Neural cell (in vitro differentiated cells): ENCODE measurements around the gene SLCO2A1.

Experiments used
- EP300 ChIP-seq: fragments of 450-650 bp; conservative IDR thresholded peaks from 2 replicates; pipeline ENCODE4 v1.6.1; 2014; ENCODE audit warnings: antibody characterized with exemption, mild to moderate bottlenecking, moderate library complexity; ENCODE audit not compliant: poor library complexity, severe bottlenecking
- EZH2 ChIP-seq: fragments of 200-600, 300-800 bp; shearing (Covaris generic), sonication (generic); IDR thresholded peaks from 2 replicates; pipeline ENCODE4 v1.6.1; 2014; ENCODE audit warnings: antibody characterized with exemption, low read length, borderline replicate concordance, mild to moderate bottlenecking; ENCODE audit not compliant: insufficient read depth, poor library complexity, severe bottlenecking
- POLR2AphosphoS5 ChIP-seq: IDR thresholded peaks from 2 replicates; pipeline ENCODE4 v1.6.1; 2012
- RAD21 ChIP-seq: fragments of 450-650 bp; conservative IDR thresholded peaks from 2 replicates; pipeline ENCODE4 v1.6.1; 2014; ENCODE audit warnings: antibody characterized with exemption, mild to moderate bottlenecking, moderate library complexity
- REST ChIP-seq: IDR thresholded peaks from 2 replicates; pipeline ENCODE4 v1.6.1; 2012; ENCODE audit warnings: borderline replicate concordance
- SMC3 ChIP-seq: fragments of 450-650 bp; conservative IDR thresholded peaks from 2 replicates; pipeline ENCODE4 v1.6.1; 2014; ENCODE audit warnings: antibody characterized with exemption, mild to moderate bottlenecking, moderate library complexity; ENCODE audit not compliant: poor library complexity
- TAF1 ChIP-seq: IDR thresholded peaks from 2 replicates; pipeline ENCODE4 v1.6.1; 2012; ENCODE audit warnings: low read depth
- TF ChIP-seq, protein P1 (sequence below): fragments of 450-650 bp; IDR thresholded peaks from 2 replicates; pipeline ENCODE4 v1.5.1; 2014; ENCODE audit warnings: antibody characterized with exemption, mild to moderate bottlenecking, moderate library complexity; ENCODE audit not compliant: poor library complexity, severe bottlenecking

DNA sequence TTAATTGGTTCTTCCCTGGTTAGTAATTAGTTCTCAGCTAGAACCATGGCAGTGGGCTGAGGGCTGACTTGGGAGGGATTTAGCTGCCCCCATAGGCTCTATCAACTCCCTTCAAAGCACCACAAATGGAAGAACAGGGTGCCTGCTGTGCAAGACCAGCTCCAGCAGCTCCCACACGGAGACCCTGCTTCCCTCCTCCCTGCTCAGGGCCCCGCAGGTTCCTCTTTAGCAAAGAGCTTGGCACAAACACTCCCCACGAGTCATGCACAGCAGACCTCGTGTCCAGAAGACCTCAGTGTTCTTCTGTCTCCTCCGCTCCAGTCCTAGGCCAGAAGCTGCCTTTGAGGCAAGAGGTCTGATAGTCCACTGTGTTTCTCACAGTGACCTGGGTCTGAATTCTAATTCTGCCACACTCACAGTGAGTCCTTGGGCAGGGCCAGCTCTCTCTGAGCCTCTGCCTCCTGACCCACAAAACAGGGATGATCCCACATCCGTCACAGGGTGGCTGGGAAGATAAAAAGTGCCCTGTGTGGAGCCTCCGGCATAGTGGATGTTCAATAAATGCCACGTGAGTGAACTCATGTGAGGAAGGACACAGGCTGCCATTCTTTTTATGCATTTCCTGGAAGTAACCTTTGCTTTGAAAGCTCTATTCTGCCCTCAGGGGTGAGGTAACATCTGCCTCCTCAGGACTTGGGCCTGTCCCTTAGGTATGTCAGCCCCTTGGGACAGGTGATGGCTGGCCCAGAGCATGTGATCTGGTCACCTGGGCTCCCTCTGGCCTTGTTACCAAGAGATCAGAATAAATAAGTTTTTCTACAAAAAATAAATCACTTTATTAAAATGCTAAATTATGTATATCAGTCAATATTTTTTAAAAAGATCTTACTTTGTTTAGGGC is 141.7 kb downstream of the SLCO2A1 start:
- TF ChIP-seq EP300 (no peak), POLR2AphosphoS5 (no peak), EZH2 (no peak), TAF1 (no peak), RAD21 (no peak), SMC3 (no peak), REST (no peak)
- TF ChIP-seq, protein P1, sequence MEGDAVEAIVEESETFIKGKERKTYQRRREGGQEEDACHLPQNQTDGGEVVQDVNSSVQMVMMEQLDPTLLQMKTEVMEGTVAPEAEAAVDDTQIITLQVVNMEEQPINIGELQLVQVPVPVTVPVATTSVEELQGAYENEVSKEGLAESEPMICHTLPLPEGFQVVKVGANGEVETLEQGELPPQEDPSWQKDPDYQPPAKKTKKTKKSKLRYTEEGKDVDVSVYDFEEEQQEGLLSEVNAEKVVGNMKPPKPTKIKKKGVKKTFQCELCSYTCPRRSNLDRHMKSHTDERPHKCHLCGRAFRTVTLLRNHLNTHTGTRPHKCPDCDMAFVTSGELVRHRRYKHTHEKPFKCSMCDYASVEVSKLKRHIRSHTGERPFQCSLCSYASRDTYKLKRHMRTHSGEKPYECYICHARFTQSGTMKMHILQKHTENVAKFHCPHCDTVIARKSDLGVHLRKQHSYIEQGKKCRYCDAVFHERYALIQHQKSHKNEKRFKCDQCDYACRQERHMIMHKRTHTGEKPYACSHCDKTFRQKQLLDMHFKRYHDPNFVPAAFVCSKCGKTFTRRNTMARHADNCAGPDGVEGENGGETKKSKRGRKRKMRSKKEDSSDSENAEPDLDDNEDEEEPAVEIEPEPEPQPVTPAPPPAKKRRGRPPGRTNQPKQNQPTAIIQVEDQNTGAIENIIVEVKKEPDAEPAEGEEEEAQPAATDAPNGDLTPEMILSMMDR: no peak
